HG03159 (cell line): ENCODE measurements around the gene SIX2.

ENCODE experiments used
- ATAC-seq: cut with Tn5 transposase; IDR thresholded peaks from one replicate; pipeline ENCODE4 v1.9.1; 2021; ENCODE audit warnings: mild to moderate bottlenecking, moderate library complexity; ENCODE audit not compliant: unreplicated experiment

Gene SIX2

DNA sequence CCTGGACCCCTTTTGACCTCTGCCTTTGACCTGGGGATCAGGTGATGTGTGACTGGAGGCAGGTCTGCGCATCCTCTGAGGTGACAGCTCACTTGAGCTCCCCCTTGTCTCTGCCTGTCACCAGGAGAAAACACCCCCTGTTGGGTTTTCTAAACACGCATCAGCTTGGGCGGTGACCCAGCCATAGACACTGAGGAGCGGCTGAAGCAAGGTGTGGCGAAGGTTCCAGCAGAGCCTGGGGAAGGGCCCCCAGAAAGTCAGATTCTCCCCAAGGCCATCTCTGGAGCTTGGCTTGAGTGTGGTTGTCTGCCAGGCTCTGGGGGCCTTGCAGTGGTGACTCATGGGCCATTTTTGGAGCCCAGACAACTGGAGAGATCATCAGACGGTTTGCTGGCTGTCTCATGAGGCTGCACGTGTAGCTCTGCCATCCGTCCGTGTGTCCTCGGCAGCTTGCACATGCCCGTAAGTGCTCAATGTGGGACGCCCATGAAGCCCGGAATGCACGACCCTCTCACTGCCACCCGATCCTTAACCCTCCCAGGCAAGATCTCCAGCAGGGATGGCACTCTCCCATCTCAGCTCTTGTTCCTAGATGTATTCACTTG, 38.3 kb downstream of the SIX2 start:
- ATAC-seq = no peak

DNA sequence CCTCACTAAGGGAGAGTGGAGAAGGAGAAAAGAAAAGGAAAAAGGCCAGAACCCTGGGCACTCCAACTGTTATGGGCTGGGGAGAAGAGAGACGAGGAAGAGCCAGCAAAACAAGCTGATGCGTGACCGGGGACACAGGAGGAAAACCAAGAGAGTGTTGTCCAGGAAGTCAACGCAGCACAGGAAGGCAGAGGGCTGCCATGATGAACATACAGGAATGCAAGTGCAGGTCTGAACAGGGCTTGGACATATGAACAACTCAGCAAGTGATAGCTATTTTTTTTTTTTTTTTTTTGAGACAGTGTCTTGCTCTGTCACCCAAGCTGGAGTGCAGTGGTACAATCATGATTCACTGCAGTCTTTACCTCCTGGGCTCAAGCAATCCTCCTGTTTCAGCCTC, 39.3 kb downstream of the SIX2 start:
- no peak for ATAC-seq

DNA sequence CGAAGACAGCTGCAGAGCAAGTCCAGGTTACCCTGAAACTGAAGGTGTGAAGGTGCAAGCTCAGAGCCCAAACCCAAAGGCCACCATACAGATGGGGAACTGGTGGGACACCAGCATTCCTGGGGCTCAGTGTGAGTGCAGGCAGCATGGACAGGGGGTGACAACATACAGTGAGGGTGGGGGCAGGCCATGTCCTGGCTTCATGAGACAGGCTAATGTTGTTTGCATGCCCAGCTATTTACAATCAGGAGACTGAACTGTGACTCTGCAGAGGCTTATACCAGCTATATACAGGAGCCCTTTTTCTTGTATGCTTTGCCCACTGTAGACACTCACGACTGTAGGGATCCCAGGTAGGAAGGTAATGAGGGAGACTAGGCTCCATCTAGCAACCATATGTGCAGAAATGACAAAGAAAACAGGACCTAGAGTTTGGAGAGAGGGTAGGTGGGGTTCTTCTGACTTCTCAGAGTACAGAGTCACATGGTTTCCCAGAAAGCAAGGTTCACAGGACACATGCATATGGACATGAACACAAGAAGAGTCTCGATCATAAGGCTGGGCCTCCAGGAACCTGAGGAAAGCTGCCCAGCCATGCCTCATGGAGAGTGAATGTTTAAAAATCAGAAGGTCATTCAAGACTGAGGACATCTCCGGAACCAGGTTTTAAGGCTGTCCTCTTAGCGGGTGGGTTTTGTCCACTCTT, 41.4 kb downstream of the SIX2 start:
- no peak for ATAC-seq

DNA sequence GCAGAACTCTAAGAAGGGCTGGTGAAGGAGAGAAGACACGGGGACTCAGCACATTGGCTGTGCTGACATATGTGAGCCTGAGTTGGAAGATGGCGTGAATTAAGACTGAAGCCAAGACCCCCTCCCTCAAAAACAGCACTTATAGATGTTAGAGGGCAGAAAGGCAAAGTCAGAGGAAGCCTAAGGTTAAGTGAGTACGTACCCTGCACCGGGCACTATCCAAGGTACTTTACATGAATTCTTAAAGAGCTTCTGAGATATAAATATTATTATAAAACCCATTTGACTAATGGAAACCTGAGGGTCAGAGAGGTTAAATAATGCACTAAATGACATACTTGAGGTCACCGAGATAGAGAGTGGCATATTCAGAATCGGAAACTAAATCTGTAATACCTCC, 42.2 kb downstream of the SIX2 start:
- ATAC-seq = no peak

DNA sequence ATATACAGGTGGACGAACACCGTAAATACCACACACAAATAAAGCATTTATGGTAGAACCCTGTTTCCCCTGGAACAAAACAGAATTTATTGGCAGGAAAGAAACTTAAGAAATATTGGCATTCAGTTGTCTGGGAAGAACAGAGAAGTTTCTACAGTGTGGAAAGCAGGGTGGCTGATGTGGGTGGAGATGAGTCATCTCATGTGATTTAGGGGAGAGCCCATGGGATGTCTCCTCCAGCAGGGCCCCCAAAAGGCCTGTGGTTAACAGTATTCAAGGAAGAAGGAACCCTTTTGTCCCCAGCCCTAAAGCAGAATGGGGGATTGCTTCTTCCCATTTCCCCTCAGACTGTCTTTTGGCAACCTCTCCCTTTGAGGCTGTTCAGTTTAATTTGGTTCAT, 43.6 kb downstream of the SIX2 start:
- ATAC-seq = no peak

DNA sequence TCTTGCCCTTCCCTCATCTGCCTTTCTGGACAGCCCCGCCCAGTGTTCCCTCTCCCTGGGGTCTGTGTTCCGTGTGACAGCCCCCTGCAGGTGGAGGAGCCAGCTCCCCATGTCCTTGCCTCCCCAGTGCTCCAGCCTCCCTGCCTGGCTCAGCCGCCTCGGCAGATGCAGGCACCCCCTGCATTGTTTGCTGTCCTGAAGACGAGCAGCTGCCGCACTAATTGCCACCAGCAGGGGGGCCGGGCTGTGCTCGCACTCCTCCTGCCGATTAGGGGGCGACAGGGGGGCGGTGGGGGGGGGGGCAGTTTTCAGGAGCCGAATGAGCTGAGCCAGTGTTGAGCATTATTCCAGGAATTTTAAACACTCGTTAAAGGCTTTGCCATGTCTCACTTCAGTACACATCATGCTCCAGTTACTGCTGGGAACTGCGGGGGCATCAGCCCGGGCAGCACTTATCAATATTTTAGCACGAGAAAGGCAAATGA, 44.5 kb downstream of the SIX2 start:
- ATAC-seq = no peak

DNA sequence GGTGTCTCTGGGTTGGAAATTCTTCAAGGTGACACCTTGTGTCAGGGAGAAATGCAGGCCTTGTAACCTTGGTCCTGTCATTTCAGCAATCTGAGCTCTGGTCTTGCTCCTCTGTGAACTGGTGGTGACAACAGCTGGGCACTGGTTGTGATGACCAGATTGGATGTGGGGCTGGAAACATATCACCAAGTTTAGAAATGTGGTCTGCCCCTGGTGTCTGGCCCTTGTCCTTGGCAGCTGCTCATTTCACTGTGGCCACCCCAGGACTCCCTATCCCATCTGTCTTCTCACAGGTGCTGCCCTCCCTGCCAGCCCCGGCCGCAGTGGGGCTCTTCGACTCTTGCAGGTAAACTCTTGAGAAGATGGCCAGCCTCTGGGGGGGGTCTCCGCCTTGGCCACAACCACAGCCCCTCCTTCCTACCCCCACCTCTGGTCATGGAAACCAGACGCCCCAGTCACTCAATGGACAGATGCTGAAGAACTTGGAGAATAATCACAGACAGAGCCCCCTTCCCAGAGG, 47.0 kb downstream of the SIX2 start:
- no peak for ATAC-seq

DNA sequence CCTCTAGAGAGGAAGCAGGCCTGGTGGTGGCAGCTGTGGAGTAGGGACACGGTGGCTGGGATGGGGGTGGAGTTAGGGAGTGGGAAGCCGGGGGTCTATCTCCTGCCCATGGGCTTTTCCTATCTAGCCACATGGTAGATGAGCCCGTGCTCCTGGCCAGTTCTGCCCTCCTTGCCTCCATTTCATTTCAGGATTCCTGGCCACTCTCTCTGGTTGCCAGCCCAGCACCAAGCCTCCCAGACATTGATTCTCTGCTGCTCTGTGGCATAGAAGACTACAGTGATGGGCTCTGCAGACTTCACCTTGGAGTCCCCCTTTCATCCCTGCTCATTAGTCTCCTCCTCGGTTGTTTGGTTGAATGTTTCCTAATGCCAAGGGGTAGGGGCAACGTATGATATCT, 48.4 kb downstream of the SIX2 start:
- no peak for ATAC-seq

DNA sequence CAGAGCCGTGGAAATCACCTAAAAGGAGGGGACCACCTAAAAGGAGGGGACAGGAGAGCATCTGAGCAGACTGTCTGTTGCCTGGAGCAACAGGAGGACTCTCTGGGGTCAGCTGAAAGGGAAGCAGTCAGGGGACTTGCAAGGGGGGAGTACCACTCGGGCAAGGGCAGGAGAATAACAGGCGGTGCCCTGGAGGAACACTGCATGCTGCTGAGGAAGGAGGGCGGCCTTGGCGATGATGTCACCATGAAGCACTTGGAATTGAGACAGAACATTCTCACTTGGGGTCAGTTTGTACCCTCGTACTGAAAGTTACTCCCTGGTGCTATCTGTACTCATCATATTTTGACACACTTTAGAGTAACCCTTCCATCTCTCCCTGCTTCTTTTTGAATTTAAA, 49.4 kb downstream of the SIX2 start:
- no peak for ATAC-seq

DNA sequence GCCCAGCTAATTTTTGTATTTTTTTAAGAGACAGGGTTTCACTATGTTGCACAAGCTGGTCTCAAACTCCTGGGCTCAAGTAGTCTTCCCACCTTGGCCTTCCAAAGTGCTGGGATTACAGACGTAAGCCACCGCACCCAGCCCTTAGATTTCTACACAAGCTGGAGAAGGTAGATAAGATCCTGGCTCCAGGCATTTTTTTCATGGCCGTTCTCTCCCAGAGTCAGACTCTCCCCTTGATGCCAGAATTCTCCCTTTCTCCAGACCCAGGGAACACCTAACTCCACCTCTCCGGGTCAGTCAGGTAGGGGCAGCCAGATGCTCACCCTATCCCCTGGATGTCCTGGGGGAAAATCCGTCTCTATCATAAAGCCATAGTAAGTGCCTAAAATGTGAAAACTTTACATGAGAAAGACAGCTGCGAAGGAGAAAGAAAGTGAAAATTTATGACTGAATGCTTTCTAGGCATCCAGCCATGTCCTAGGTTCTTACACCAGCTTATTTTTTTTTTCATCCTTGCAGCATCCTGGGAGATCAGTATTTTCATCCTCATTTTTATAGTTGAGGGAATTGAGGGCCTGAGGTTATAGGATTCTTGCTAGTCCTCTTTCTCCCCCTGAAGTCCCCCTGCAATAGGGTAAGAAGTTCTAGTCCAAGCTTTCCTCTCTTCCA, 51.5 kb downstream of the SIX2 start:
- ATAC-seq = no peak

DNA sequence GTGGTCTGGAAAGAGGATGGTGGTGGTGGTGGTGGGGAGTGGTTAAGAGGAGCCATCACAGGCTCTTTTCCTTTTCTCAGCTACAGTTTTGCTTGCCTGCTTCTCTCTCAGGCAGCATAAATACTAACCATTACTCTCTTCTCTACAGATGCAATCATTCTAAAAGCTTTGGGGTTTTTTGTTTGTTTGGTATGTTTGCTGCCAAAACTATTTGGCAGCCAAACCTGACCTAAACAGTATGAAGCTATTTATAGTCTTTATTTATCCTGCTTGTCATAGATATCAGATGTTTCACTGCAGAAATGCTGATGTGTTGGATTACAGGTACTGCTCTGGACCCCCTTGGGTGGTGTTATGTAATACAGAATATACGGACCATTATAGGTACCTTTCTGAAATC, 52.4 kb downstream of the SIX2 start:
- ATAC-seq = no peak

DNA sequence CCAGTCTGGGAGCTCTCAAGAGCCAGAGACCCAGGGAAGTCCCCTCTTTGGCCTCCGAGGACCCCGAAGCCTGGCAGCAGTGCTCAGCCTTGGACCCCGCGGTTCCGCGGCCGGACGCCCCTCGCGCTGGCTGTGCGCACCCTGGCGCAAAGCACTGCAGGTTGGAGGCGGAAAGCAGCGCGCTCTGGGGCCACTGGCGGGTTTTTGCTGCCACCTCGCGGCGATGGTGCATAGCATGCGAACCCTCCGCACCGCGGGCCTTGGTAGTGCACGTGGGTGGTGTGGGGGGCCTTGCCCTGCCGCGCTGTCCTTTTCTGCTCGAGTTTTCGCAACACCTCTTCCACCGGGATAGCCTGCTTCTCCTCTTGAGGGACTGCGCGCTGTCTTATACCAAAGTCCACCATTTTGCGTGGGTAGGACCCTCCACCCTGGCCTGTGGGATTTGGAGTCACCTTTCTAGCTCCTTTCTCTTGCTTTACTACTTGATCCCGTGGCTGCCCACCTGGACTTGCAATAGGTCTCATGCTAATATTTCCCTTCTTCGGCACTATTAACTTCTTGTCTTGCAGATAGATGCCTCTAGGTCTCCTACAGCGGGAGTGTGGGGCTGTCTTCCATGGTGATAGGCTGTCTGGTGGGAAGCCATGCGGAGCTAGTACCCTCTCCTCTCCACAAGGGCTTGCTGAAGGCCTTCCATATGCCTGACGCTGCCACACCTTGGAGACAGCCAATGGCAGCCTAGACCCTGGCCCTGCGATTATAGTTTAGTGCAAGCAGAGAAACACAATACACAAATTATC, 53.5 kb downstream of the SIX2 start:
- ATAC-seq = no peak
